IPS-15b (cell line): Measurements from ENCODE around the gene MAGI2.

Source experiments
- H3K27me3 ChIP-seq: one replicate; pipeline ENCODE4 v1.6.1; 2013; ENCODE audit warnings: low read length; ENCODE audit not compliant: control insufficient read depth, insufficient read depth
- H3K36me3 ChIP-seq: one replicate; pipeline ENCODE4 v1.6.1; 2013; ENCODE audit warnings: low read length; ENCODE audit not compliant: control insufficient read depth, insufficient read depth
- H3K4me1 ChIP-seq: one replicate; pipeline ENCODE4 v1.6.1; 2013; ENCODE audit warnings: mild to moderate bottlenecking, low read length; ENCODE audit not compliant: control insufficient read depth, insufficient read depth
- H3K4me3 ChIP-seq: one replicate; pipeline ENCODE4 v1.5.1; 2013; ENCODE audit warnings: low read depth, low read length
- H3K9ac ChIP-seq: one replicate; pipeline ENCODE4 v1.6.1; 2013; ENCODE audit warnings: low read depth, mild to moderate bottlenecking, low read length
- H3K9me3 ChIP-seq: one replicate; pipeline ENCODE4 v1.6.1; 2013; ENCODE audit warnings: mild to moderate bottlenecking, low read length; ENCODE audit not compliant: control insufficient read depth, insufficient read depth

Gene MAGI2

DNA sequence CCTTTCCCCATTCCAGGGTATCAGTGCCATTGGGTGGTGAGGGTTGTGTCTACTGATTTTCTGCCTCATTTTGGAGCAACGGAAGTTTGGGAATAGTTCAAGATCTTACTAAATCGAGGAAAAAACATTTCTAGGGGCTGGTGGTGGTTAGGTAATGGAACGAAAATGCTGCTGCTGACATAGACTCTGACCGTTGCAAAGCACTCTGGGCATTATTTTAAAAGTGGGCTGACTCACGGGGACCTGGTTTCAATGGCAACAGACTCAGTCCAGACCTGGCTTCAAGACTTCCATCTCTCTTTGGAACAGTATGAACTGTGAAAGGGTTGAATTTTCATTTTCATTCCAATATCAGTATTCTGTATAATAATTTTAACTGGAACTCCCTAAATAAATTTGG, 1370.9 kb downstream of the MAGI2 start:
- Histone ChIP-seq H3K9me3 (no peaks in the 10 kb centered on the region), H3K4me1 (peaks cover 2% of the 10 kb centered on the region), H3K9ac (no peak overlapping the region), H3K27me3 (peaks cover 8% of the 10 kb centered on the region), H3K4me3 (no peak overlapping the region), H3K36me3 (no peaks in the 10 kb centered on the region)

DNA sequence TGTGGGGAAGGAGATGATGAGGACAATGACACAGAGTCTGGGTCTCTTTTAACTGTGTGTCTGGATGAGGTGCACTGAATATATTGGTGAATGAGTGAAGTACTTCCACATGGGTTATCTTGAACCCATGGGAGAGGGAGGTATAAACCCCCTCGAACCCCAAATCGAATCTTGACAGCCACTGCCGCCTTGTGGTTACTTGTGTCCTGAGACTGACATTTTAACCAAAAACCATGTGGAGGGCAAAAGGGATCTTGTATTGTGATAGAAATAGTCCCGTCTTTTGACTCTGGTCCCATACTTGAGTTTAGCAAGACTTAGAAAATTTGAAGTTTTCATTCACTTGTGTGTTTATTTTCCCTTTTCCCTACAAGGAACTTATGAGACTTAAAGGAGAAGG, 1371.6 kb downstream of the MAGI2 start:
- Histone ChIP-seq H3K9me3 (no peaks in the 10 kb centered on the region), H3K9ac (no peak overlapping the region), H3K27me3 (peaks cover 8% of the 10 kb centered on the region), H3K4me3 (no peak overlapping the region), H3K4me1 (peaks cover 2% of the 10 kb centered on the region), H3K36me3 (no peaks in the 10 kb centered on the region)

DNA sequence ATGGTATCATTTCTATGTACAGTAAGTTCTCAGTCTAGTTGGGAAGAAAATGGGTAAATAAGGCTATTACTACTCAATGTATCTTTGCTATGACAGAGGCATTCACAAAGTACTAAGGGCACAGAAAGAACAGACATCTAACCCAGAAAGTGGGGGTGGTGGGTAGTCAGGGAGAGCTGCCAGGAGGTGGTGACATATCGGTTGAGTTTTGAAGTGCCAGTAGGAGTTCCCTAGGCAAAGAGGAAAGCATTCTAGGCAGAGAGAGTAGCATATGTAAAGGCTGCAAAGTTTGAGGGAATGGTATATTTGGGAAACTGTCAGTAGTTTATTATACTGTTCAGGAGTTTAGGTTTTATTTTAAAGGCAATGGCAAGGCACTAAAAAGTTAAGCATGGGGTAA, 1372.1 kb downstream of the MAGI2 start:
- H3K36me3 ChIP-seq: no peaks in the 10 kb centered on the region
- H3K9me3 ChIP-seq: no peaks in the 10 kb centered on the region
- peaks cover 2% of the 10 kb centered on the region for H3K4me1 ChIP-seq
- no peak overlapping the region for H3K4me3 ChIP-seq
- no peak overlapping the region for H3K9ac ChIP-seq
- H3K27me3 ChIP-seq: peaks cover 8% of the 10 kb centered on the region

DNA sequence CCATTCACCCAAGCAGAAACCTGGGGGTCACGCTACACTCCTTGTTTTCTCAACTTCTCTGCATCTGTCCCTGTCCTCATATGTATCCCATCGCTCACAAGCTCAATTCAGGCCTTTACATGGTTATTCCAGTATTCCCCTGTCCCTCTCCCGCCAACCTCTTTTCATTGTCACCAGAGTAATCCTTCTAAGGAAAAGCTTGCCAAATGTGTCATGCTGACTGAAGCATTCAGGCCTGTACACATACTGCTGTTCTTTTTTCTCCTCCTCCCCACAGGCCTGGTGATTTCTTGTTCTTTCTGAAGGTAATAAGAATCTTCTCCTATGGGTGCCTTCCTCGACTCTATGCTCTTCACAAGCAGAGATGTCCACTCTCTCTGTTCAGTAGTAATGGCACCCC, 1372.7 kb downstream of the MAGI2 start:
- peaks cover 8% of the 10 kb centered on the region for H3K27me3 ChIP-seq
- H3K4me3 ChIP-seq: no peak overlapping the region
- H3K4me1 ChIP-seq: peaks cover 2% of the 10 kb centered on the region
- H3K9me3 ChIP-seq: no peaks in the 10 kb centered on the region
- H3K9ac ChIP-seq: no peak overlapping the region
- H3K36me3 ChIP-seq: no peaks in the 10 kb centered on the region

DNA sequence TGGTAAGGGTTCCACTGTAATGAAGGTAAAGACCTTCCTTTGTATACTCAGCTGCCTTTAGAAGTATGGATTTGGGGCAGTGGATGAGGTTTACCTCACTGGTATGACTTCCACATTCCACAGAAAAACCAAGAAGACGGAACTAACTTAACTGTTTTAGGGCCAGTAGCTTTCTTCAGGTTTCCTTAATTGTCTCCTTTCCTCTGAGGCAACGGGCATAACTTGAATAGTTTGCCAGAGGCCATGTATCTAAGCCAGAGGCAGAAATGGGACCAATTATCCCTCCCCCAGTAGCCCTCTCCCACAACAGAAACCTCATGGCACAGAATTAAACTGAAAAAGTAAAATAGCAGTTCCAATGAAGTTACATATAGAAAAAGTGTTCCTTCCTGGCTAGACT, 1373.2 kb downstream of the MAGI2 start:
- H3K9me3 ChIP-seq: no peaks in the 10 kb centered on the region
- no peak overlapping the region for H3K4me3 ChIP-seq
- H3K36me3 ChIP-seq: no peaks in the 10 kb centered on the region
- H3K4me1 ChIP-seq: peaks cover 2% of the 10 kb centered on the region
- no peak overlapping the region for H3K9ac ChIP-seq
- peaks cover 8% of the 10 kb centered on the region for H3K27me3 ChIP-seq

DNA sequence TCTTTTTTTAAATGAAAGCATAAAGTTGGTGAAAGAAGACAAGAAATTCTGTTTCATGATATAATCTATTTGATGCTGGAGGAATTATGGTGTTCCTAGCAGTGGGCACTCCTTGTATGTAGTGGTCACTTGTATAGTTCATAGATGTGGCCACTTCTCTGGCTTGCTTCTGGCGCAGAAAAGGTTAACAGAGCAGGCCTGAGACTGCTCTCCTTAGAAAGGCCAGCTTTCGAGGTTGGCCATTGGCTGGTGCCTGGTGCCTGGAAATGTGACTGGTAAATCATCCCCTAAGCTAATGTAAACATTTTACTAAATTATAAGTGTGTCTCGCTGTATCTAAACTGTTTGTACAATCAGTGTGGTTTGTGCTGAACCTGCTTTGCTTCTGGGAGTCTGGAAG, 1378.8 kb downstream of the MAGI2 start:
- peaks cover 14% of the 10 kb centered on the region for H3K4me1 ChIP-seq
- no peaks in the 10 kb centered on the region for H3K36me3 ChIP-seq
- H3K9me3 ChIP-seq: no peaks in the 10 kb centered on the region
- no peak overlapping the region for H3K4me3 ChIP-seq
- H3K9ac ChIP-seq: no peak overlapping the region
- H3K27me3 ChIP-seq: peaks cover 5% of the 10 kb centered on the region

DNA sequence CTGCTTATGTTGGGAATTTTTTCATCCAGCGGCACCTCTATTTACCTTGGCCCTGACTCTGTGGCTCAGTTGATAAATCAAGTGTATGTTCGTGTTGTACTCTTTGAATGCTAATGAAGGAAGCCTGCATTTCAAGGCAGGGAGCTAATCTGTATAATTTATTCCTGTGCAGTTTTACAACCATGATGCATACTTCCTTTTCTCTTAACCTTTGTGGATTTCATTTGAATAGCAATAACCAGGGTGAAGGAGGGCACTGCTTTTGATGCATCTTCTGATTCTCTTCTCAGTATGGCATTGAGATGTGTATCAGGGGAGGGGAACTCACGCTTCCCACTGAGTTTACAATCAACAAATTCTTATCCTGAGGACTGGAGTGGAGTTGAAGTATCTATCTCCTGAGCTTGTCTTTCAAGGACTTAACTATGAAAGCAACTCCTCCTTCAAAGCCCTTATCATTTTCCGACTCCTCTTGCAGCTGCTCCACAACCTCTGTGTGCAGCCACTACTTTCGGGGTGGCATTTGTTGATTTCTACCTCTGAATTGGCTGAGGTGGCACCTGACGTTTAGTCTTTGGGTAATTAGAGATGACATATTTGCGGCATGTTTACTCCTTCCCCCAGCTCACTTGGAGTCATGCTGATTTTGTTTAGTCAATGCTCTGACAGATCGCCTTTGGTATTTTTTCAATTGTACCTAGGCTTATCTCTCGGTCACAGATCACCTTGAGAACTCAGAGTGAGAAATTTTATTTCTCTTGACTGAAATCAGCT, 1379.7 kb downstream of the MAGI2 start:
- Histone ChIP-seq H3K36me3 (no peaks in the 10 kb centered on the region), H3K9me3 (no peaks in the 10 kb centered on the region), H3K4me1 (peaks cover 14% of the 10 kb centered on the region), H3K27me3 (peaks cover under 1% of the 10 kb centered on the region), H3K4me3 (peak overlapping the region; percentile 14), H3K9ac (no peak overlapping the region)

DNA sequence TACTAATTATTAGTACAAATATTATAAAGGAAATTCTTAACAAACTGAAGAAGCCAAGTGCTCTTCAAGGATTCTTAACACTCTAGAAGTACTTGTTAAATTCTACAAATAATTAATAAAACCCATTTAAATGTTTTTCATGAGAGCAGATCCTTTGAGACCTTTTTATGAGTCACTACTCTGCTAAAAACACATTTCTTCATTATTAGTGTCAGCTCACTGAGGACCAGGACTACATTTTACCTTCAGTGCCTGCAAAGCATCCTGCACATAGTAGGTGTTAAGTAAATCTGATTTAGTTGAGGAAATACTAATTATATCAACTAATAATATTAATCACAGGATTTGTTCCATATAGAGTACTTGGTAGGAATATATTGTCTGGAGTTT, 1381.3 kb downstream of the MAGI2 start:
- H3K9me3 ChIP-seq: no peaks in the 10 kb centered on the region
- H3K27me3 ChIP-seq: no peaks in the 10 kb centered on the region
- peaks cover 14% of the 10 kb centered on the region for H3K4me1 ChIP-seq
- H3K36me3 ChIP-seq: no peaks in the 10 kb centered on the region
- no peak overlapping the region for H3K4me3 ChIP-seq
- no peak overlapping the region for H3K9ac ChIP-seq

DNA sequence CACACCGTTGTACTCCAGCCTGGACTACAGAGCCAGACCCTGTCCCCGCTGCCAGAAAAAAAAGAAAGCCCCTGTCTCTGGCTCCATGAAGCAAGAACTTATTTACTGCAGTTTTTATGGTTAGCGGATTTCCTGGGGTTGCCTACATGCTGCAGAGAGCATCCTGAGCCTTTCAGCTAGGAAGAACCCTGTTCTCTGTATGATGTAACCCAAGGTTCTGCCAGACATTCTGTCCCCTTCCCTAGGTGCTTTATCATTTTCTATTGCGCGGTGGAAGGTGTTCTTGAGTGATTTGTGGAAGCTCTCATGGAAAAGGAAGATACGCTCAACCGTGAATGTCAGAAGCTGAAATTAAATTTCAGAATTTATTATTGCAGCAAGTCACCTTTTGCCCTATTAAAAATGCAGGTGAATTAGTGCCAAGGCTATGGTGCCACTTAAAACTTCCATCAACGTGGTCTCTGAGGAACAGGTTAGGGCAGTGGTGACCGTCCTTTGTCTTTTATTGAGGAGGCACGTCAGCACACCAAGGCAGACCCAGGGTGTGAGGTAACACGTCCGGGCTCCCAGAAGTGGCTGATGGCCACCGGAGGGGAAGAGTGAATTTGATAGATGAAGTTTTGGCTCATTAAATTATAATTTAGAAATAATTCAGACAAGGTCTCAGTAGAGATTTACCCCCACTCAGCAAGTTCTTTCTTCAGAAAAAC, 1381.8 kb downstream of the MAGI2 start:
- Histone ChIP-seq H3K36me3 (no peaks in the 10 kb centered on the region), H3K9ac (no peak overlapping the region), H3K9me3 (no peaks in the 10 kb centered on the region), H3K4me1 (peaks cover 14% of the 10 kb centered on the region), H3K27me3 (no peaks in the 10 kb centered on the region), H3K4me3 (no peak overlapping the region)

DNA sequence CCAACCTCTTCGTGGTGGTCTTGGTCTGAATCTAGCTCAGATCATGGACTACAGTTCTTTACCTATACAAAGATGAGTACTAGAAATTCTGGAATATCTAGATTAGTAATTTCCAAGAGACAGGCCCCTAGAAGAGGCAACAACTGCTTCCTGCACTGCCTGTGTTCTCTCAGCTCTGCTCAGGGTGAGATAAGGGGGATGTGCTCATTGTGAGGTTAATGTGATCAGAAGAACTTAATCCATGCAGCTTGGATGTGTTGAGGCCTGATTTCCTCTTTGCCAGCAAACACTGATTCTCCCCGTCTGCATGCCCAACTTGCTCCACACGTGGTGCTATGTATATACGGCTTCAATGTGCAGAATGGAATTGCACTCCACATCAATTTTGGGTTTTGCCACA, 1386.9 kb downstream of the MAGI2 start:
- Histone ChIP-seq H3K27me3 (no peaks in the 10 kb centered on the region), H3K4me3 (no peak overlapping the region), H3K36me3 (no peaks in the 10 kb centered on the region), H3K9me3 (no peaks in the 10 kb centered on the region), H3K4me1 (no peaks in the 10 kb centered on the region), H3K9ac (no peak overlapping the region)

DNA sequence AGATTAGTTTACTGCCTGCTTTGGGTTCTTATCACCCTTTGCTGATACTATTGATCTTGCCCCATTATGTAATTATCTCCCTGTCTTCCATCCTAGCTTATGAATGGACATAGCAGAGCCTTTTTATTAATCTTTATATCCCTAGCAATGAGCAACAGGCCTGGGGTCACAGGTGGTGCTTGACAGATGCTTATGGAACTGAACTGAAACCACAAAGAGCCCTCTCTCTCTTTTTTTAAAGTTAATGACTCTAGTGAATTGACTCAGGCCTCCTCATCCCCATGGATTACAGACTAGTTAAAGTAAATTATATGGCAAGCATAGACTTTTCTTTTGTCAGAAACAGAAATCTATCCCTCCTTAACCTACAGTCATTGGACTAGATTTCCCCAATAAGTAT, 1389.7 kb downstream of the MAGI2 start:
- H3K9me3 ChIP-seq: no peaks in the 10 kb centered on the region
- no peaks in the 10 kb centered on the region for H3K4me1 ChIP-seq
- H3K9ac ChIP-seq: no peak overlapping the region
- H3K27me3 ChIP-seq: no peaks in the 10 kb centered on the region
- H3K36me3 ChIP-seq: no peaks in the 10 kb centered on the region
- no peak overlapping the region for H3K4me3 ChIP-seq

DNA sequence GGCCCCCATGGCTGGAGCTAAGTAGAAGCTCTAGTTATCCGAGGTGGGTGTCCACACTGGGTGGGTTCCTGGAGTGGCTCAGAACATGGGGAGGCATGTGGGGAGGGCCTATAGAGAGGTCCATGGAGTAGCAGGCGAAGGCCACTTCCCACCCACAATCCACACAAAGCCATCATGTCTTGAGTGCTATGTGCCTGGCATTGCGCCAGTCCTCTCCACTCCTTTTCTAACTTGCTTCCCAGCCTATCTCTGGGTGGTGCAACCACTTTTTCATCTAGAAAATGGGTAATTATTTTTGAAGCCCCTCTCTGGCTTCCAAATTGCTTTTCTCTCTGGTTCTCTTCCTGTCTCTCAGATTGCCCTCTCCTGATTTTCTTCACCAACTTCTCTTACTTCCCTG, 1391.3 kb downstream of the MAGI2 start:
- H3K27me3 ChIP-seq: no peaks in the 10 kb centered on the region
- no peak overlapping the region for H3K4me3 ChIP-seq
- no peaks in the 10 kb centered on the region for H3K36me3 ChIP-seq
- H3K9me3 ChIP-seq: no peaks in the 10 kb centered on the region
- H3K4me1 ChIP-seq: no peaks in the 10 kb centered on the region
- no peak overlapping the region for H3K9ac ChIP-seq
